IMR-90 (cell line): ENCODE data around the gene MS4A10. TPM values are rescaled to one million over a fixed set of nuclear protein-coding genes. Genes with fewer than 3 reads are reported as not detected.

Source experiments
- ATAC-seq: fragments of 200-7000 bp; cut with Tn5 transposase; 2 replicates; pipeline ENCODE4 v1.9.1; 2020; ENCODE audit warnings: low read depth, mild to moderate bottlenecking, moderate library complexity
- BruUV-seq: library from RNA; stranded (reverse); fragments of 400-500 nt; replicated peaks from 2 replicates; lab custom pipeline; 2021; lab: Mats Ljungman, UMichigan
- CTCF ChIA-PET: fragments of 300-600 bp; formaldehyde crosslinking; extraction: SDS; loops from one replicate; lab custom pipeline; 2021; ENCODE audit warnings: antibody characterized with exemption; lab: Yijun Ruan, JAX
- POLR2A ChIA-PET: fragments of 300-600 bp; sonication (Branson Sonifier 250); formaldehyde crosslinking; loops from one replicate; lab custom pipeline; 2022; ENCODE audit warnings: antibody characterized with exemption; ENCODE audit not compliant: unreplicated experiment; lab: Charles Lee
- DNase-seq: peaks from one replicate; pipeline ENCODE4 v3.0.0; 2013
- H2AFZ ChIP-seq: replicated peaks from 2 replicates; pipeline ENCODE3; 2013; ENCODE audit warnings: low read length, mild to moderate bottlenecking; ENCODE audit not compliant: poor library complexity
- H2AK5ac ChIP-seq: 2 replicates; pipeline ENCODE4 v1.6.1; 2013; ENCODE audit warnings: low read depth, low read length, inconsistent platforms
- H2AK9ac ChIP-seq: replicated peaks from 2 replicates; pipeline ENCODE3; 2013; ENCODE audit warnings: mild to moderate bottlenecking, low read depth, low read length, moderate library complexity; ENCODE audit not compliant: poor library complexity
- H2BK120ac ChIP-seq: 2 replicates; pipeline ENCODE4 v1.6.1; 2013; ENCODE audit warnings: low read depth, low read length, inconsistent platforms
- H2BK15ac ChIP-seq: 3 replicates; pipeline ENCODE4 v1.6.1; 2013; ENCODE audit warnings: low read depth, low read length, inconsistent platforms
- H2BK20ac ChIP-seq: 2 replicates; pipeline ENCODE4 v1.6.1; 2013; ENCODE audit warnings: low read depth, mild to moderate bottlenecking, inconsistent platforms, low read length, moderate library complexity
- H2BK5ac ChIP-seq: 2 replicates; pipeline ENCODE4 v1.6.1; 2013; ENCODE audit warnings: mild to moderate bottlenecking, low read depth, low read length, inconsistent platforms; ENCODE audit not compliant: poor library complexity, severe bottlenecking
- H3K14ac ChIP-seq: replicated peaks from 2 replicates; pipeline ENCODE4 v1.6.1; 2013; ENCODE audit warnings: low read depth, low read length, inconsistent platforms
- H3K18ac ChIP-seq: 2 replicates; pipeline ENCODE4 v1.6.1; 2013; ENCODE audit warnings: low read depth, low read length, control low read depth
- H3K23ac ChIP-seq: 2 replicates; pipeline ENCODE4 v1.6.1; 2013; ENCODE audit warnings: low read depth, low read length, inconsistent platforms
- H3K27ac ChIP-seq: 2 replicates; pipeline ENCODE4 v1.5.1; 2013; ENCODE audit warnings: mild to moderate bottlenecking, control low read depth, low read length; ENCODE audit not compliant: insufficient read depth
- H3K27me3 ChIP-seq: 2 replicates; pipeline ENCODE4 v1.6.1; 2013; ENCODE audit warnings: low read length; ENCODE audit not compliant: control insufficient read depth, insufficient read depth
- H3K36me3 ChIP-seq: 2 replicates; pipeline ENCODE4 v1.6.1; 2013; ENCODE audit warnings: low read length, mixed read lengths; ENCODE audit not compliant: control insufficient read depth, insufficient read depth
- H3K4ac ChIP-seq: 2 replicates; pipeline ENCODE4 v1.6.1; 2013; ENCODE audit warnings: low read depth, low read length, inconsistent platforms
- H3K4me1 ChIP-seq: 2 replicates; pipeline ENCODE4 v1.6.1; 2013; ENCODE audit warnings: low read length, mixed read lengths; ENCODE audit not compliant: control insufficient read depth, insufficient read depth
- H3K4me2 ChIP-seq: 2 replicates; pipeline ENCODE4 v1.6.1; 2013; ENCODE audit warnings: low read depth, mild to moderate bottlenecking, control low read depth, low read length, moderate library complexity
- H3K4me3 ChIP-seq: 2 replicates; pipeline ENCODE4 v1.5.1; 2013; ENCODE audit warnings: low read depth, mild to moderate bottlenecking, control low read depth, low read length, moderate library complexity; ENCODE audit not compliant: insufficient read depth
- H3K56ac ChIP-seq: 2 replicates; pipeline ENCODE4 v1.6.1; 2013; ENCODE audit warnings: low read length, inconsistent platforms; ENCODE audit not compliant: insufficient read depth; ENCODE audit errors: extremely low read depth
- H3K79me1 ChIP-seq, 2 experiments: 2 replicates each; pipeline ENCODE4 v1.6.1; 2013; ENCODE audit warnings: low read length in 2 of 2, inconsistent platforms in 1 of 2, low read depth in 1 of 2
- H3K9ac ChIP-seq: 2 replicates; pipeline ENCODE4 v1.6.1; 2013; ENCODE audit warnings: low read depth, low read length, control low read depth
- H3K9me1 ChIP-seq: 2 replicates; pipeline ENCODE4 v1.6.1; 2013; ENCODE audit warnings: low read length, inconsistent platforms; ENCODE audit not compliant: insufficient read depth
- H3K9me3 ChIP-seq: 2 replicates; pipeline ENCODE4 v1.6.1; 2013; ENCODE audit warnings: low read length; ENCODE audit not compliant: control insufficient read depth, insufficient read depth
- H4K20me1 ChIP-seq: 2 replicates; pipeline ENCODE4 v1.6.1; 2013; ENCODE audit warnings: low read length, inconsistent platforms; ENCODE audit not compliant: insufficient read depth
- H4K5ac ChIP-seq: 2 replicates; pipeline ENCODE4 v1.6.1; 2013; ENCODE audit warnings: mild to moderate bottlenecking, low read depth, low read length, control low read depth
- H4K8ac ChIP-seq, 2 experiments: 2 replicates each; pipeline ENCODE4 v1.6.1; 2013; ENCODE audit warnings: low read depth in 2 of 2, low read length in 2 of 2, control low read depth in 1 of 2, inconsistent platforms in 1 of 2
- H4K91ac ChIP-seq: 2 replicates; pipeline ENCODE4 v1.6.1; 2013; ENCODE audit warnings: low read depth, low read length, inconsistent platforms; ENCODE audit not compliant: insufficient read depth
- BHLHE40 ChIP-seq: fragments of 150-350 bp; IDR thresholded peaks from 2 replicates; pipeline ENCODE4 v1.6.1; 2016; ENCODE audit warnings: mild to moderate bottlenecking, low read depth, low read length
- CEBPB ChIP-seq: IDR thresholded peaks from 2 replicates; pipeline ENCODE4 v1.6.1; 2012; ENCODE audit warnings: low read depth, low read length, improper control_type of control experiment
- CHD1 ChIP-seq: IDR thresholded peaks from 2 replicates; pipeline ENCODE4 v1.6.1; 2012; ENCODE audit warnings: low read depth, low read length, improper control_type of control experiment
- CTCF ChIP-seq: conservative IDR thresholded peaks from 2 replicates; pipeline ENCODE4 v1.5.1; 2012; ENCODE audit warnings: mild to moderate bottlenecking, low read depth, low read length, improper control_type of control experiment
- ELK1 ChIP-seq: fragments of 150-350 bp; IDR thresholded peaks from 2 replicates; pipeline ENCODE4 v1.6.1; 2016; ENCODE audit warnings: low read depth, mild to moderate bottlenecking, low read length, moderate library complexity, borderline replicate concordance
- FOS ChIP-seq: fragments of 150-350 bp; IDR thresholded peaks from 2 replicates; pipeline ENCODE4 v1.6.1; 2016; ENCODE audit warnings: low read depth, low read length
- MAFK ChIP-seq: IDR thresholded peaks from 2 replicates; pipeline ENCODE4 v1.6.1; 2012; ENCODE audit warnings: low read depth, low read length, improper control_type of control experiment
- MAZ ChIP-seq: IDR thresholded peaks from 2 replicates; pipeline ENCODE4 v1.6.1; 2012; ENCODE audit warnings: low read depth, mild to moderate bottlenecking, low read length, improper control_type of control experiment, moderate library complexity, borderline replicate concordance
- MXI1 ChIP-seq: IDR thresholded peaks from 2 replicates; pipeline ENCODE4 v1.6.1; 2012; ENCODE audit warnings: low read depth, mild to moderate bottlenecking, low read length, moderate library complexity, borderline replicate concordance
- NFE2L2 ChIP-seq: fragments of 150-350 bp; IDR thresholded peaks from 2 replicates; pipeline ENCODE4 v1.6.1; 2016; ENCODE audit warnings: low read depth, mild to moderate bottlenecking, low read length
- POLR2A ChIP-seq: IDR thresholded peaks from 2 replicates; pipeline ENCODE4 v1.6.1; 2012; ENCODE audit warnings: mild to moderate bottlenecking, low read depth, low read length
- RAD21 ChIP-seq: IDR thresholded peaks from 2 replicates; pipeline ENCODE4 v1.6.1; 2012; ENCODE audit warnings: low read length, improper control_type of control experiment
- RCOR1 ChIP-seq: IDR thresholded peaks from 2 replicates; pipeline ENCODE4 v1.6.1; 2012; ENCODE audit warnings: mild to moderate bottlenecking, low read length, improper control_type of control experiment; ENCODE audit not compliant: insufficient replicate concordance
- RFX5 ChIP-seq: IDR thresholded peaks from 2 replicates; pipeline ENCODE4 v1.8.0; 2012; ENCODE audit warnings: low read depth, mild to moderate bottlenecking, low read length, moderate library complexity
- SMC3 ChIP-seq: fragments of 150-350 bp; IDR thresholded peaks from 2 replicates; pipeline ENCODE4 v1.6.1; 2016; ENCODE audit warnings: low read depth, mild to moderate bottlenecking, antibody characterized with exemption, low read length, moderate library complexity
- USF2 ChIP-seq: fragments of 150-350 bp; IDR thresholded peaks from 2 replicates; pipeline ENCODE4 v1.6.1; 2017; ENCODE audit warnings: mild to moderate bottlenecking, antibody characterized with exemption, low read length, low read depth
- WGBS, 2 experiments: methylation state at CpG; one replicate each; pipeline versions ENCODE4 v1.1.5 to v1.1.7; 2013; ENCODE audit warnings: missing lambda C conversion rate in 2 of 2; ENCODE audit not compliant: insufficient read length in 1 of 2; ENCODE audit errors: extremely low coverage in 2 of 2; 5-methylcytosine and 5-hydroxymethylcytosine counted together
- dilution Hi-C: fragments of 300-500 bp; cut with HindIII; formaldehyde crosslinking; loops from one replicate; pipeline ENCODE4 v1.14.3; 2018; ENCODE audit warnings: low sequenced_read_pairs; ENCODE audit not compliant: unreplicated experiment
- in situ Hi-C: fragments of 300-500 bp; cut with MboI; formaldehyde crosslinking; loops from 3 replicates; pipeline ENCODE4 v1.14.3; 2019; ENCODE audit warnings: low sequenced_read_pairs, inconsistent platforms, mixed read lengths
- intact Hi-C: fragments of 100-400 bp; cut with micrococcal nuclease; formaldehyde crosslinking; loops from 2 replicates; pipeline ENCODE4 v1.10.0; 2022
- polyA plus RNA-seq, 3 experiments: library from polyadenylated mRNA; depleted of rRNA; stranded (reverse); fragments of >200 nt; gene quantifications; 2 replicates each; pipeline ENCODE4 v1.2.3, GENCODE V29; 2012; ENCODE audit warnings: low replicate concordance in 1 of 3
- total RNA-seq: library from RNA; depleted of rRNA; stranded (reverse); fragments of >200 nt; gene quantifications from 2 replicates; pipeline ENCODE4 v1.2.3, GENCODE V29; 2012

MS4A10 gene
- total and polyA plus RNA-seq, 2 of the 4 experiments (the other 2 are of a cell fraction) = not detected

- no peak for DNase-seq
- H3K18ac ChIP-seq = no peak overlapping the region
These were observed 10.4 kb upstream of the MS4A10 start for GRCh38 chr11:60774726-60775125.

More at GRCh38 chr11:60774726-60775125, 10.4 kb upstream of the MS4A10 start:
- Histone ChIP-seq H2BK15ac (no peak overlapping the region), H2BK120ac (no peak overlapping the region), H3K4me1 (no peaks in the 10 kb centered on the region; the same call in 1 of the 2 replicates), H3K9ac (no peak overlapping the region), H2BK20ac (no peak overlapping the region), H2AK9ac (no peak overlapping the region), H3K4ac (no peak overlapping the region), H3K4me3 (no peak overlapping the region), H2BK5ac (no peak overlapping the region), H2AK5ac (no peak overlapping the region), H4K91ac (no peak overlapping the region), H3K56ac (no peak overlapping the region), H3K79me1 (no peaks in the 10 kb centered on the region), H4K8ac (no peak overlapping the region), H4K20me1 (no peaks in the 10 kb centered on the region), H3K9me1 (peaks cover 5% of the 10 kb centered on the region; the same call in 1 of the 2 replicates), H3K27me3 (peaks cover 4% of the 10 kb centered on the region; the same call in 1 of the 2 replicates), H4K5ac (no peak overlapping the region), H3K4me2 (no peak overlapping the region), H3K14ac (no peak overlapping the region), H3K23ac (no peak overlapping the region), H2AFZ (no peak overlapping the region), H3K9me3 (no peaks in the 10 kb centered on the region), H3K27ac (no peak overlapping the region), H3K36me3 (no peaks in the 10 kb centered on the region)
- WGBS, 2 experiments = 80% methylated on average over 9 of the region's 13 CpGs; no CpG with 5 or more reads in 1 of the 2 experiments
- intact Hi-C loops = loop anchor here (1.0 kb wide), 5 partner anchors 57 to 413 kb away; no protein-coding TSS in a partner anchor
- dilution Hi-C loops = no loop called here
- ChIA-PET POLR2A (no interaction called here), CTCF (interaction anchor here (0.6 to 2.6 kb wide), 4 partner anchors 9 to 113 kb away, joined by 3 to 16 read pairs (median 6); no protein-coding TSS in a partner anchor)
- in situ Hi-C loops = loop anchor here (5.0 kb wide), 1 partner anchor 123 kb away; no protein-coding TSS in a partner anchor
- no peak for ATAC-seq
- no TSS peak for BruUV-seq
- TF ChIP-seq NFE2L2 (no peak), RCOR1 (no peak), BHLHE40 (no peak), ELK1 (no peak), USF2 (no peak), MAZ (no peak), CEBPB (no peak), RFX5 (no peak), MXI1 (no peak), MAFK (no peak), FOS (no peak), SMC3 (no peak), CTCF (no peak), RAD21 (no peak), CHD1 (no peak), POLR2A (no peak)
